ENCODE measurements around the gene TIMM50. TPM values are rescaled to one million over a fixed set of nuclear protein-coding genes. Genes with fewer than 3 reads are reported as not detected.

TIMM50 gene
- 10 to 100 TPM; 34.0 to 63.2 (median 51.5) TPM for total RNA-seq

- DNase-seq = peak; percentile 90
- TF ChIP-seq POLR2A (IDR thresholded peaks at IDR 0.05) (peak in 2 of 4 donors; percentile 6 to 66), CTCF (IDR thresholded peaks at IDR 0.05) (peak in 2 of 6 experiments; percentile 7 to 45)
- Histone ChIP-seq H3K9me3 (no peaks in the 10 kb centered on the region), H3K4me1 (peaks cover 10 to 26% (median 15%) of the 10 kb centered on the region in 3 donors), H3K4me3 (peak within 1 kb of the TSS; percentile 85 to 98 (median 90)), H3K27me3 (no peaks in the 10 kb centered on the region), H3K36me3 (peaks cover 5 to 46% (median 13%) of the 10 kb centered on the region in 3 donors), H3K27ac (peak within 1 kb of the TSS; percentile 88 to 91 (median 90))
- intact Hi-C loops (cut with DNase I) = no loop called here
- 1 to 2% methylated on average over 15 to 26 of the region's 62 CpGs for WGBS, 2 donors
These were observed at the start of gene TIMM50 for GRCh38 chr19:39480337-39481228. TSS of gene TIMM50 (plus strand) at chr19:39480838. CDS start at chr19:39480854, 16 bp downstream.

GRCh38 chr19:39432677-39433025, 48.0 kb upstream of the TIMM50 start:
- peaks cover 25 to 81% (median 54%) of the 10 kb centered on the region in 3 donors for H3K4me1 ChIP-seq
- intact Hi-C loops (cut with DNase I) = loop anchor here (10.0 kb wide), 1 partner anchor 102 kb away; the partner anchor contains the start of gene EID2B
- peaks cover 21 to 35% (median 24%) of the 10 kb centered on the region in 3 donors for H3K36me3 ChIP-seq
- TF ChIP-seq POLR2A (IDR thresholded peaks at IDR 0.05) = no peak
- no peak for TF ChIP-seq CTCF (IDR thresholded peaks at IDR 0.05)
- no peaks in the 10 kb centered on the region for H3K27me3 ChIP-seq
- 90 to 96% methylated on average over 6 to 8 of the region's 8 CpGs for WGBS, 2 donors
- DNase-seq = no peak
- no peaks in the 10 kb centered on the region for H3K9me3 ChIP-seq
- H3K27ac ChIP-seq = peak overlapping the region; percentile 43 to 95 (median 92)
- no peak overlapping the region for H3K4me3 ChIP-seq

GRCh38 chr19:39433480-39434079, 47.1 kb upstream of the TIMM50 start:
- Histone ChIP-seq H3K27ac (peak overlapping the region in 3 of 4 donors; percentile 88 to 95 (median 94)), H3K36me3 (peaks cover 21 to 35% (median 24%) of the 10 kb centered on the region in 3 donors), H3K4me3 (peak overlapping the region in 2 of 4 donors; percentile 97 to 98), H3K4me1 (peaks cover 25 to 73% (median 49%) of the 10 kb centered on the region in 3 donors), H3K9me3 (no peaks in the 10 kb centered on the region), H3K27me3 (no peaks in the 10 kb centered on the region)
- no peak for DNase-seq
- WGBS, 2 donors = 88 to 89% methylated on average over 5 of the region's 8 CpGs
- intact Hi-C loops (cut with DNase I) = loop anchor here (10.0 kb wide), 1 partner anchor 101 kb away; the partner anchor contains the start of gene EID2B
- TF ChIP-seq POLR2A (IDR thresholded peaks at IDR 0.05) = no peak
- no peak for TF ChIP-seq CTCF (IDR thresholded peaks at IDR 0.05)

- peaks cover 21 to 35% (median 24%) of the 10 kb centered on the region in 3 donors for H3K36me3 ChIP-seq
- H3K4me3 ChIP-seq = peak overlapping the region; percentile 78 to 98 (median 96)
- no peak for TF ChIP-seq CTCF (IDR thresholded peaks at IDR 0.05)
- TF ChIP-seq POLR2A (IDR thresholded peaks at IDR 0.05) = no peak
- intact Hi-C loops (cut with DNase I) = loop anchor here (10.0 kb wide), 1 partner anchor 100 kb away; the partner anchor contains the start of gene EID2B
- H3K27ac ChIP-seq = peak overlapping the region; percentile 88 to 95 (median 94)
- H3K9me3 ChIP-seq = no peaks in the 10 kb centered on the region
- H3K27me3 ChIP-seq = no peaks in the 10 kb centered on the region
- peaks cover 25 to 65% (median 40%) of the 10 kb centered on the region in 3 donors for H3K4me1 ChIP-seq
- WGBS, 2 donors = 29 to 43% methylated on average over 10 of the region's 10 CpGs
- DNase-seq = no peak
These were observed 46.2 kb upstream of the TIMM50 start for GRCh38 chr19:39434123-39435076.

All from esophagus squamous epithelium (tissue), 5 donors.